A549 (cell line): ENCODE results near the gene SCYGR5. TPM values are rescaled to one million over a fixed set of nuclear protein-coding genes. Genes with fewer than 3 reads are reported as not detected.

Experiments
- ATAC-seq, 2 experiments: fragments of 200-7000 bp in 1 of 2; fragments of >200 bp in 1 of 2; cut with Nextera tagmentation in 1 of 2; cut with Tn5 transposase in 1 of 2; 3 replicates each; pipeline versions ENCODE4 v1.8.0 to v1.9.1; 2018 to 2020; ENCODE audit warnings: mild to moderate bottlenecking in 1 of 2, moderate library complexity in 1 of 2
- CTCF ChIA-PET: fragments of 300-600 bp; sonication (Branson Sonifier 250); formaldehyde crosslinking; extraction: SDS; loops from one replicate; lab custom pipeline; 2021; ENCODE audit warnings: antibody characterized with exemption, inconsistent platforms; lab: Yijun Ruan, JAX
- POLR2A ChIA-PET: fragments of 350-600 bp; formaldehyde crosslinking; extraction: SDS; loops from one replicate; lab custom pipeline; 2021; ENCODE audit warnings: antibody characterized with exemption, inconsistent platforms; lab: Yijun Ruan, JAX
- DNase-seq, 2 experiments: peaks; one replicate each; pipeline versions ENCODE4 v3.0.0 to v3.0.0-alpha.2; 2011 to 2016; ENCODE audit warnings: low read depth in 1 of 2, low spot score in 1 of 2
- FAIRE-seq: peaks from 2 replicates; lab custom pipeline; 2011; peaks lifted over from hg19 to GRCh38; lab: Jason Lieb, UNC
- H3K27ac ChIP-seq, 2 experiments: fragments of >200 bp; sonication (Bioruptor Twin); formaldehyde crosslinking; 3 replicates each; pipeline ENCODE4 v1.5.1; 2016 to 2017
- H3K4me1 ChIP-seq: fragments of >200 bp; sonication (Bioruptor Twin); formaldehyde crosslinking; 3 replicates; pipeline ENCODE4 v1.6.1; 2016
- H3K4me2 ChIP-seq: fragments of >200 bp; sonication (Bioruptor Twin); formaldehyde crosslinking; 3 replicates; pipeline ENCODE4 v1.6.1; 2016
- H3K4me3 ChIP-seq: fragments of >200 bp; sonication (Bioruptor Twin); formaldehyde crosslinking; 3 replicates; pipeline ENCODE4 v1.5.1; 2016
- H3K9me3 ChIP-seq: fragments of >200 bp; sonication (Bioruptor Twin); formaldehyde crosslinking; 3 replicates; pipeline ENCODE4 v1.6.1; 2016
- CHD4 ChIP-seq: fragments of 200-600 bp; sonication (generic); IDR thresholded peaks from 2 replicates; pipeline ENCODE4 v1.6.1; 2016; ENCODE audit warnings: antibody characterized with exemption, mild to moderate bottlenecking, borderline replicate concordance
- E2F6 ChIP-seq: IDR thresholded peaks from 2 replicates; pipeline ENCODE4 v1.6.1; 2012; ENCODE audit warnings: low read depth, borderline replicate concordance
- EHMT2 ChIP-seq: fragments of 200-600 bp; sonication (generic); IDR thresholded peaks from 2 replicates; pipeline ENCODE4 v1.6.1; 2016; ENCODE audit warnings: antibody characterized with exemption, low read depth, mild to moderate bottlenecking, moderate library complexity
- ESRRA ChIP-seq: fragments of 150-350 bp; IDR thresholded peaks from 2 replicates; pipeline ENCODE4 v1.6.1; 2014; ENCODE audit warnings: mild to moderate bottlenecking, low read length, borderline replicate concordance
- FOSB ChIP-seq: fragments of 250-450 bp; sonication (Bioruptor Pico); IDR thresholded peaks from 2 replicates; pipeline ENCODE4 v1.5.0; 2020; ENCODE audit warnings: mild to moderate bottlenecking, moderate library complexity
- FOSL2 ChIP-seq, 2 experiments: fragments of 450-650 bp in 1 of 2; fragments of >200 bp in 1 of 2; sonication (Bioruptor Twin) in 1 of 2; formaldehyde crosslinking; IDR thresholded peaks; 2 replicates each; pipeline versions ENCODE4 v1.5.0 to v1.6.1; 2016 to 2020; ENCODE audit warnings: mild to moderate bottlenecking in 1 of 2, moderate library complexity in 1 of 2
- FOXS1 ChIP-seq: fragments of 250-450 bp; sonication (Bioruptor Pico); IDR thresholded peaks from 2 replicates; pipeline ENCODE4 v1.5.0; 2020; ENCODE audit warnings: mild to moderate bottlenecking, moderate library complexity
- HDAC2 ChIP-seq: fragments of 200-600 bp; sonication (generic); IDR thresholded peaks from 2 replicates; pipeline ENCODE4 v1.6.1; 2016
- HES2 ChIP-seq: fragments of >200 bp; sonication (Bioruptor Twin); formaldehyde crosslinking; IDR thresholded peaks from 2 replicates; pipeline ENCODE4 v1.6.1; 2016
- HOXA7 ChIP-seq: fragments of 250-450 bp; sonication (Bioruptor Pico); IDR thresholded peaks from 2 replicates; pipeline ENCODE4 v1.5.0; 2020; ENCODE audit warnings: mild to moderate bottlenecking, moderate library complexity
- JUNB ChIP-seq: fragments of >200 bp; sonication (Bioruptor Twin); formaldehyde crosslinking; IDR thresholded peaks from 2 replicates; pipeline ENCODE4 v1.6.1; 2016
- MYC ChIP-seq: IDR thresholded peaks from 2 replicates; pipeline ENCODE4 v1.6.1; 2012; ENCODE audit warnings: mild to moderate bottlenecking, inconsistent platforms, low read length, improper control_type of control experiment, borderline replicate concordance
- NFE2L2 ChIP-seq: fragments of 150-350 bp; conservative IDR thresholded peaks from 2 replicates; pipeline ENCODE4 v1.6.1; 2014; ENCODE audit warnings: low read length
- NPAS2 ChIP-seq: fragments of 250-450 bp; sonication (Bioruptor Pico); IDR thresholded peaks from 2 replicates; pipeline ENCODE4 v1.8.0; 2022; ENCODE audit warnings: mild to moderate bottlenecking, moderate library complexity, borderline replicate concordance
- NR3C1 ChIP-seq: fragments of >200 bp; sonication (Bioruptor Twin); formaldehyde crosslinking; IDR thresholded peaks from 3 replicates; pipeline ENCODE4 v1.6.1; 2017
- PHF8 ChIP-seq: fragments of 200-600 bp; sonication (generic); IDR thresholded peaks from 2 replicates; pipeline ENCODE4 v1.6.1; 2016; ENCODE audit warnings: low read depth, mild to moderate bottlenecking, antibody characterized with exemption, moderate library complexity, borderline replicate concordance
- RARB ChIP-seq: fragments of 250-450 bp; sonication (Bioruptor Pico); IDR thresholded peaks from 2 replicates; pipeline ENCODE4 v1.8.0; 2021; ENCODE audit warnings: mild to moderate bottlenecking, moderate library complexity
- RCOR1 ChIP-seq: fragments of 150-350 bp; IDR thresholded peaks from 2 replicates; pipeline ENCODE4 v1.6.1; 2014; ENCODE audit warnings: antibody characterized with exemption, low read length, low read depth
- RFX5 ChIP-seq: fragments of 450-650 bp; IDR thresholded peaks from 2 replicates; pipeline ENCODE4 v1.7.1; 2014; ENCODE audit warnings: antibody characterized with exemption, mild to moderate bottlenecking, moderate library complexity
- RNF2 ChIP-seq: fragments of 200-600 bp; sonication (generic); IDR thresholded peaks from 2 replicates; pipeline ENCODE4 v1.6.1; 2016; ENCODE audit warnings: low read depth, mild to moderate bottlenecking, antibody characterized with exemption, moderate library complexity, borderline replicate concordance
- TP53 ChIP-seq: fragments of 250-450 bp; sonication (Bioruptor Pico); IDR thresholded peaks from 2 replicates; pipeline ENCODE4 v1.5.0; 2021; ENCODE audit warnings: mild to moderate bottlenecking, moderate library complexity
- ZC3H11A ChIP-seq: fragments of 450-650 bp; IDR thresholded peaks from 2 replicates; pipeline ENCODE4 v1.6.1; 2014; ENCODE audit warnings: antibody characterized with exemption, mild to moderate bottlenecking
- ZNF302 ChIP-seq: fragments of 250-450 bp; sonication (Bioruptor Pico); IDR thresholded peaks from 2 replicates; pipeline ENCODE4 v1.9.0; 2021; ENCODE audit warnings: inconsistent platforms, mild to moderate bottlenecking, moderate library complexity
- ZSCAN20 ChIP-seq: fragments of 250-450 bp; sonication (Bioruptor Pico); IDR thresholded peaks from 2 replicates; pipeline ENCODE4 v1.8.0; 2022; ENCODE audit warnings: mild to moderate bottlenecking, moderate library complexity
- WGBS: methylation state at CpG from one replicate; pipeline ENCODE4 v1.1.6; 2017; ENCODE audit errors: missing lambda C conversion rate; 5-methylcytosine and 5-hydroxymethylcytosine counted together
- polyA plus RNA-seq, 4 experiments: library from polyadenylated mRNA; depleted of rRNA in 3 of 4; stranded (reverse); fragments of >200 nt; fragmentation: RNase III in 1 of 4; extraction: RNeasy Plus Mini Kit Qiagen cat#74134 plus additional on column Dnase treatment in 1 of 4; gene quantifications; 2 replicates in 3 of 4; 3 replicates in 1 of 4; pipeline ENCODE4 v1.2.3, GENCODE V29; 2011 to 2017
- TF ChIP-seq, protein P1 (sequence below): IDR thresholded peaks from 2 replicates; pipeline ENCODE4 v1.6.1; 2012
- TF ChIP-seq, protein P2 (sequence below): IDR thresholded peaks from 2 replicates; pipeline ENCODE4 v1.6.1; 2012

Gene SCYGR5
- polyA plus RNA-seq, 2 of the 4 experiments (the other 2 are of a cell fraction) = not detected

DNA sequence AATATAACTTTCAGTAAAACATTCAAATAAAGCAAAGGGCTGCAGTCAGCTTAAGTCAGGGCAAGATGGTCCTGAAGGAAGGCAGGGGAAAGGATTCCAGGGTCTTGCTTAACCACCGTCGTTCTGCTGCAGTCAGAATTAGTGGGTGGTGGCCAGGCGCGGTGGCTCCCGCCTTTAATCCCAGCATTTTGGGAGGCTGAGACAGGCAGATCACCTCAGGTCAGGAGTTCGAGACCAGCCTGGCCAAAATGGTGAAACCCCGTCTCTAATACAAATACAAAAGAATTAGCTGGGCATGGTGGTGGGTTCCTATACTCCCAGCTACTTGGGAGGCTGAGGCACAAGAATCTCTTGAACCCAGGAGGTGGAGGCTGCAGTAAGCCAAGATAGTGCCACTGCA is 44.4 kb downstream of the SCYGR5 start:
- Histone ChIP-seq H3K4me1 (no peaks in the 10 kb centered on the region), H3K4me2 (no peak overlapping the region), H3K27ac (no peak overlapping the region), H3K9me3 (no peaks in the 10 kb centered on the region), H3K4me3 (no peak overlapping the region)
- 81% methylated on average over 7 of the region's 7 CpGs for WGBS
- POLR2A ChIA-PET = no interaction called here
- ATAC-seq (no peak), FAIRE-seq (no peak), DNase-seq (no peak)
- TF ChIP-seq HOXA7 = no peak
- no peak for TF ChIP-seq JUNB
- TF ChIP-seq ZNF302 (CRISPR knock-in tag) = no peak
- TF ChIP-seq RFX5 = no peak
- no peak for TF ChIP-seq ESRRA
- TF ChIP-seq ZSCAN20 (CRISPR knock-in tag) = no peak
- no peak for TF ChIP-seq NFE2L2
- TF ChIP-seq E2F6 = no peak
- no peak for TF ChIP-seq NR3C1
- TF ChIP-seq, protein P1, sequence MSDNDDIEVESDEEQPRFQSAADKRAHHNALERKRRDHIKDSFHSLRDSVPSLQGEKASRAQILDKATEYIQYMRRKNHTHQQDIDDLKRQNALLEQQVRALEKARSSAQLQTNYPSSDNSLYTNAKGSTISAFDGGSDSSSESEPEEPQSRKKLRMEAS = no peak
- TF ChIP-seq EHMT2 = no peak
- no peak for TF ChIP-seq CHD4
- no peak for TF ChIP-seq MYC
- no peak for TF ChIP-seq TP53 (CRISPR knock-in tag)
- no peak for TF ChIP-seq RARB
- no peak for TF ChIP-seq RNF2
- TF ChIP-seq, all 56 proteins: peak for 0
- CTCF ChIA-PET = no interaction called here

DNA sequence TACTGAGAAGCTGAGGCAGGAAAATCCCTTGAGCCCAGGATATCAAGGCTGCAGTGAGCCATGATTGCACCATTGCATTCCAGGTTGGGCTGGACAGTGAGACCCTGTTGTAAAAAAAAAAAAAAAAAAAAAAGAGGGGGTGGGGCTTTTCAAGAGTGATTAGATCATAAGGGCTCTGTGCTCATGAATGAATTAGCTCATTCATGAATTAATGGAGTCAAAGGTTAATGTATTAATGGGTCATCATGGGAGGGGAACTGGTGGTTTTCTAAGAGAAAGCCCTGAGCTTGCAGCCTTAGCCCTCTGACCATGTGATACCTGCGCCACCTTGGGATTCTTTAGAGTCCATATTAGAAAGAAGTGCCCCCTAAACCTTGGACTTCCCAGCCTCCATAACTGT is 46.7 kb downstream of the SCYGR5 start:
- Histone ChIP-seq H3K27ac (no peak overlapping the region), H3K4me1 (peaks cover 4% of the 10 kb centered on the region), H3K4me2 (no peak overlapping the region), H3K9me3 (no peaks in the 10 kb centered on the region), H3K4me3 (no peak overlapping the region)
- POLR2A ChIA-PET = no interaction called here
- ATAC-seq (no peak), DNase-seq (no peak), FAIRE-seq (no peak)
- TF ChIP-seq RCOR1 (no peak), FOXS1 (CRISPR knock-in tag) (no peak), HDAC2 (no peak), HES2 (no peak), NPAS2 (CRISPR knock-in tag) (no peak), RNF2 (no peak), FOSL2 (IDR thresholded peaks at IDR 0.05) (no peak), FOSL2 (CRISPR knock-in tag; IDR thresholded peaks at IDR 0.05) (no peak), ZC3H11A (no peak), FOSB (no peak), RARB (no peak), PHF8 (no peak)
- TF ChIP-seq, protein P2, sequence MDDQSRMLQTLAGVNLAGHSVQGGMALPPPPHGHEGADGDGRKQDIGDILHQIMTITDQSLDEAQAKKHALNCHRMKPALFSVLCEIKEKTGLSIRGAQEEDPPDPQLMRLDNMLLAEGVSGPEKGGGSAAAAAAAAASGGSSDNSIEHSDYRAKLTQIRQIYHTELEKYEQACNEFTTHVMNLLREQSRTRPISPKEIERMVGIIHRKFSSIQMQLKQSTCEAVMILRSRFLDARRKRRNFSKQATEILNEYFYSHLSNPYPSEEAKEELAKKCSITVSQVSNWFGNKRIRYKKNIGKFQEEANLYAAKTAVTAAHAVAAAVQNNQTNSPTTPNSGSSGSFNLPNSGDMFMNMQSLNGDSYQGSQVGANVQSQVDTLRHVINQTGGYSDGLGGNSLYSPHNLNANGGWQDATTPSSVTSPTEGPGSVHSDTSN = no peak
- WGBS = 95% methylated on average over 1 of the region's 1 CpG
- CTCF ChIA-PET = interaction anchor here (0.6 to 1.4 kb wide), 3 partner anchors 16 to 1873 kb away, joined by 3 to 4 read pairs (median 3); no protein-coding TSS in a partner anchor
